ENCODE results near the gene CD27. TPM values are rescaled to one million over a fixed set of nuclear protein-coding genes. Genes with fewer than 3 reads are reported as not detected.

CD27 gene
- total RNA-seq, 1 experiment from 2014 or later: 0.23 TPM

DNA sequence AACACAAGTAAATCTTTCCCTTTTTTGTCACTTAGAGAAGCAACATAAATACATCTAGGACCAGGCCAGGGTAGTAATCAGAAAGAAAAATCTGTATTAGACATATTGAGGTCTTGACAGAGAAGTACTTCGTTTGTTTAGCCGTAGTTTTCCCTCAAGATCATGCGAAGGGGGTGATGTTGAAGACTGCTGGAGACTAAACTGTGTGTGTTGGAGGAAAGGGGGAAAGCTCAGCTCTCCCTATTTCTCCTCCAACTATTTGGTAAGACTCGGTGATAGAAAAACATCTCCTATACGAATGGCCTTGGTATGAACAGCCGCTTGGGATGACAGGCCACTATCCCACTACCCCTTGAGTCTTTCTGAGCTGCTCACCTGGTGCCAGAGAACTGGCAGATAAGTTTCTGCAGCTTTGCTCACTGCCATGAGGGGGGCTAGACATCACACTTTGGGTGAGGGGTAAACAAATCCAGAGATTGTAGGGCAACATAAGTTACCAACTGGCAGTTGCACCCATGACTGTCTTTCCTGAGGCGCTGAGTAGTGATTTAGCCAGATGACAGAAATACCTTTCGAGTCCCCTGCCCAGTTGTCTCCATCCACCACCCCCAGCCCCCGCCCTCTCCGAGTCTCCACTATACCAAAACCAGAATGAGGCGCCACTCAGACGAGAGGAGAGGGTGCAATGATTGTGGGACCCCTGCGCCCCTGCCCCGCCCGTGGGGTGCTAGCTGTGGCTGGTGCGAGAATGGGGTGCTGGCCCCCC lies 25.0 kb downstream of the CD27 start:
- Histone ChIP-seq H3K36me3 (ENCODE audit: control insufficient read depth, insufficient read depth, low read length) (no peaks in the 10 kb centered on the region; the same call in none of the 2 replicates), H3K4me3 (ENCODE audit: low read depth in 2 of 2, low read length in 2 of 2) (peak overlapping the region; percentile 70 to 78), H3K9me3 (ENCODE audit: control insufficient read depth, insufficient read depth, low read depth, low read length) (no peaks in the 10 kb centered on the region), H3K27ac (ENCODE audit: low read length) (peak overlapping the region; percentile 89), H3K4me1 (ENCODE audit: control insufficient read depth, insufficient read depth, low read length) (peaks cover 14% of the 10 kb centered on the region), H3K27me3 (ENCODE audit: control insufficient read depth, insufficient read depth, low read length) (no peaks in the 10 kb centered on the region)
- TSS peak; percentile 66 for BruUV-seq (replicated peaks)
- in situ Hi-C loops (cut with HindIII; ENCODE audit: low pct_unique_long_range_greater_than_20kb, low sequenced_read_pairs) (no loop called here), intact Hi-C loops (cut with micrococcal nuclease; ENCODE audit: unreplicated experiment) (loop anchor here (5.0 kb wide), 1 partner anchor 142 kb away; no protein-coding TSS in a partner anchor)
- ATAC-seq (peak; percentile 3; the same call in 1 of the 2 replicates), DNase-seq (ENCODE audit: low read depth, low spot score) (no peak)
- no peak for TF ChIP-seq SIN3A (IDR thresholded peaks at IDR 0.05; ENCODE audit: borderline replicate concordance, insufficient read depth, low read depth, low read length)
- ChIA-PET CTCF (interaction anchor here (0.6 kb wide), 1 partner anchor 27 kb away, joined by 6 read pairs; no protein-coding TSS in a partner anchor), POLR2A (interaction anchor here (1.4 kb wide), 1 partner anchor 11 kb away, joined by 3 read pairs; no protein-coding TSS in a partner anchor)

GRCh38 chr12:6470375-6471163 lies 25.8 kb downstream of the CD27 start, which contains the start of gene VAMP1:
Gene VAMP1 (minus strand): TSS chr12:6470677. CDS start chr12:6470531, 146 bp downstream.
- TF ChIP-seq SIN3A (IDR thresholded peaks at IDR 0.05; ENCODE audit: borderline replicate concordance, insufficient read depth, low read depth, low read length): peak; percentile 91; the same call in 1 of the 2 replicates
- no peak for TF ChIP-seq REST (IDR thresholded peaks at IDR 0.05; ENCODE audit: insufficient read depth in 1 of 2, low read depth in 2 of 2, low read length in 1 of 2)
- no peak for TF ChIP-seq CTCF (IDR thresholded peaks at IDR 0.05)
- peak; percentile 38; the same call in 1 of the 2 replicates for TF ChIP-seq TCF7L2 (IDR thresholded peaks at IDR 0.05; ENCODE audit: low read depth, low read length)
- TF ChIP-seq POLR2AphosphoS5 (IDR thresholded peaks at IDR 0.05; ENCODE audit: low read depth, low read length): peak; percentile 96
- Histone ChIP-seq H3K27ac (ENCODE audit: low read length) (peak within 1 kb of the TSS; percentile 89), H3K36me3 (ENCODE audit: control insufficient read depth, insufficient read depth, low read length) (no peaks in the 10 kb centered on the region; the same call in none of the 2 replicates), H3K27me3 (ENCODE audit: control insufficient read depth, insufficient read depth, low read length) (no peaks in the 10 kb centered on the region), H3K9me3 (ENCODE audit: control insufficient read depth, insufficient read depth, low read depth, low read length) (no peaks in the 10 kb centered on the region), H3K4me3 (ENCODE audit: low read depth in 2 of 2, low read length in 2 of 2) (peak within 1 kb of the TSS; percentile 70 to 78), H3K4me1 (ENCODE audit: control insufficient read depth, insufficient read depth, low read length) (peaks cover 14% of the 10 kb centered on the region)
- CTCF ChIA-PET: no interaction called here
- intact Hi-C loops (cut with micrococcal nuclease; ENCODE audit: unreplicated experiment): no loop called here
- POLR2A ChIA-PET: interaction anchor here (0.6 to 1.4 kb wide), 7 partner anchors 12 to 1812 kb away, joined by 3 to 11 read pairs (median 4); no protein-coding TSS in a partner anchor
- ATAC-seq: peak; percentile 98
- peak; percentile 83 for DNase-seq (ENCODE audit: low read depth, low spot score)
- in situ Hi-C loops (cut with HindIII; ENCODE audit: low pct_unique_long_range_greater_than_20kb, low sequenced_read_pairs): no loop called here
- BruUV-seq (replicated peaks): no TSS peak
